Inflammatory macrophage (primary cell): ENCODE measurements around the gene TTLL11.
"Not testable (repeated sequence)": the region's sequence is repeated elsewhere in the genome, so short reads cannot be mapped to it uniquely, and the experiment has no call there.

Experiments
- DNase-seq, 2 donors: peaks; one replicate each; pipeline ENCODE4 v3.0.0-alpha.2; 2020 to 2022

The TTLL11 gene

GRCh38 chr9:121998513-121999049, 94.5 kb downstream of the TTLL11 start:
- no peak for DNase-seq

GRCh38 chr9:121997791-121998190, 95.3 kb downstream of the TTLL11 start:
- DNase-seq, result no peak

GRCh38 chr9:121996783-121997182, 96.3 kb downstream of the TTLL11 start:
- DNase-seq, result peak; percentile 52 to 67

DNA sequence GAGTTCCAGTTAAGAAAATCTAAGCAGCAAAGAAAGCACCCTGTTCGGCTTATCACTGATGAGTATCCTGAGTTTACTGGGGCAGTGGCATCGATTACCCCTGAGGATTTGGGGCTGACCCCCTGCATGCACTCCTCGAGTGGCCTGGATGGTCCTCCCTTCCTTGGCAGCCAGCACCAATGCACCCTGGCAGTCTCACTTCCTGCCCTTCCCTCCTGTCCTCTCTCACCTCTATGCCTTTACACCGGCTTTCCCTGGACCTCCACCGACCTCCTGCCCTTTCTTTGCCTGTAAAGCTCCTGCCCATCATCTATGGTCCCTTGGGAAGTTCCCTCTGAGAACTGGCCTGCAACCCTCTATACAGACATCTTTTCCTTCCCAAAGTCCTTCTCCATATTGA, 97.1 kb downstream of the TTLL11 start:
- no peak for DNase-seq

- DNase-seq, result peak; percentile 54 to 59
Observed at GRCh38 chr9:121992571-121993212, 100.4 kb downstream of the TTLL11 start.

DNA sequence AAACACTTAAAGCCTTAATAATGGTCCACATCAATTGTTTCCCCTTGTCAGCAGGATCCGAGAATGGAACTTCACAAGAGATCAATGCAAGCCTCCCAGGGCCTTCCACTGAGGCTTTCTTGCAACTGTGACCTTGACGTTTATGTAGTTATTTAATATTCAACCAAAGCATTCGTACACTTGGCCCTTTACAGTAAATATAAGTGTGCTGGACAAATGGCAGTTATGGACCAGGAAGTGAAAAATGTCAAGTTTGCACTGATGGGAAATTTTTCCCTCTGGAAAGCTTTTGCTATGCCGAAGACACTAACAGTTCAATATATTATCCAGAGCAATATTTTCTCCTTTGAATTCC, 101.8 kb downstream of the TTLL11 start:
- no peak for DNase-seq

- no peak for DNase-seq
Observed at GRCh38 chr9:121990600-121991306, 102.4 kb downstream of the TTLL11 start.

- no peak for DNase-seq
Observed at GRCh38 chr9:121989010-121989409, 104.1 kb downstream of the TTLL11 start.

- no peak for DNase-seq
Observed at GRCh38 chr9:121987314-121987713, 105.8 kb downstream of the TTLL11 start.

GRCh38 chr9:121985792-121986494, 107.2 kb downstream of the TTLL11 start:
- no peak for DNase-seq

DNA sequence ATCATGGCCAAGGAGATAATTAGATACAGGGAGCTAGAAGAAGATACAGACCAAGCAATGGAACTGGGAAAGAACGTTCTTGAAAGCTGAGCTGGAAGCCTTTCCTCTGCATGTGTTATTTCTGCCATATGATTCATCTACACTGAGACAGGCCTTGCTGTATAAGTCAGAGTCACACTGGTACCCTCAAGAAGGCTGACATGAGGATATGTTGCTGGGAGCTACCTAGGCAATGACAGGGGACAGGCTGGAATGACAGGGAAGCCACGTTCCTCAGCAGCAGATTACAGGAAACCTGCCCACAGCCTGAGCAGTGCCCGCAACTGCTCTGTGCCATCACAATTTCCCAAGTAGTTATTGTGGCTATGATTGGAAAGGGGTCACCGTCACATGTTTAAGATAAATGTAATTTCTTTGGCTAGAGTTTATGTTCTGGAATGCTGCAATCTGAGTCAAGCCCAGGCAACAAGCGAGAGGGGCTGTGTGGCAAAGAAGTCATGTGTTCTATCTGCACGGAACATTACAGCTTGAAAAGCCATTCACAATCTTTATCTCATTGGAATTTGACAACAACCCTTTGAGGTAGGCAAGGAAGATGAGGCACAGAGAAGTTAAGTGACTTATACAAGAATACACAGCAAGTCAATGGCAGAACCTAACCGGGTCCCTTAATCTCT, 108.2 kb downstream of the TTLL11 start:
- no peak for DNase-seq

GRCh38 chr9:121983736-121984135, 109.4 kb downstream of the TTLL11 start:
- DNase-seq, result no peak

GRCh38 chr9:121981118-121981883, 111.8 kb downstream of the TTLL11 start:
- DNase-seq, result no peak

DNA sequence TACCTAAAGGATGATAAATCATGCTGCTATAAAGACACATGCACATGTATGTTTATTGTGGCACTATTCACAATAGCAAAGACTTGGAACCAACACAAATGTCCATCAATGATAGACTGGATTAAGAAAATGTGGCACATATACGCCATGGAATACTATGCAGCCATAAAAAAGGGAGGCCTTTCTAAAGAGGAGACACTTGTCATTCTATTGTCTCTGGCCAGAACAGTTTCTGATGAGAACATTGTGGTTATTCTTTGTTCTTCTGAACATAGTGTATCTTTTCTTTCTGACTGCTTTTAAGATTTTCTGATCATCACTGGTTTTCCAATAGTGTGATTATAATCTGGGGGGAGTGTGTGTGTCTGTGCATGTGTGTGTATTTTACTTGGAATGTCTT, 112.4 kb downstream of the TTLL11 start:
- DNase-seq, result not testable (repeated sequence)

DNA sequence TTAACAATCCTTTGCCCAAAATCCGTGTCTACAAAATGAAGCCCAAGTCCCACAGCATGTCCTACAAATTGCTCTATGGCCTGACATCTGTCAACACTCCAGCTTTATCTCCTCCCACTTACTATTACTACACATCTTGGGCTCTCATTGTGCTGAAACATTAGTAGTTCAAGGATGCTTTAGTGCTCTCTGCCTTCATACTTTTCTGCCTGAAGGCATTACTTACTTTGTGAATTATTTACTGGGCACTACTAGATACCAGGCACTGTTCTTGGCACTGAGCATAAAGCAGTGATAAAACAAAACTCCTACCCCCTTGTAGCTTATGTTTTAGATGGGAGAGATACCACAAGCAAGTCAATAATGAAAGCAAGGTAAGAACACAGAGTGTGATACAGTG, 113.4 kb downstream of the TTLL11 start:
- DNase-seq, result no peak

- peak in 1 of 2 donors; percentile 23 for DNase-seq
Observed at GRCh38 chr9:121976751-121977150, 116.4 kb downstream of the TTLL11 start.

- no peak for DNase-seq
Observed at GRCh38 chr9:121975801-121976277, 117.3 kb downstream of the TTLL11 start.

DNA sequence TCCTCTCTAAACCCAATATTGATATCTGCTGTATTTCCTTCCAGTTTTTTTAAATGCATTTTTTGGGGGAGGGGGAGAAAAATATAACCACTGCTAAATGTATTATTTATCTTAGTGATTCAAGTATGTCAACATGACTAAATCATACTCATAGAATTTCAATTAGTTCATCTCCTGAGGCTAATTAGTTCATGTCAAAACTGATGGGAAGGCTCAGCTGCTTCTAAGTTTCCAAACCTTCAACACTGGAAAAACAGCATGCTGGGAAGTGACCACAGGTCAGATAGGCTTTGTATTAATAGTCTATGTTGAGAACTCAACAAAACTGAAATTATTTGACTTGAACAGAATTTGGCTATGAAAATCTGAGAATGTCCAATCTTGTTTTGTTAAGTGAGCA, 118.7 kb downstream of the TTLL11 start:
- DNase-seq, result no peak

DNA sequence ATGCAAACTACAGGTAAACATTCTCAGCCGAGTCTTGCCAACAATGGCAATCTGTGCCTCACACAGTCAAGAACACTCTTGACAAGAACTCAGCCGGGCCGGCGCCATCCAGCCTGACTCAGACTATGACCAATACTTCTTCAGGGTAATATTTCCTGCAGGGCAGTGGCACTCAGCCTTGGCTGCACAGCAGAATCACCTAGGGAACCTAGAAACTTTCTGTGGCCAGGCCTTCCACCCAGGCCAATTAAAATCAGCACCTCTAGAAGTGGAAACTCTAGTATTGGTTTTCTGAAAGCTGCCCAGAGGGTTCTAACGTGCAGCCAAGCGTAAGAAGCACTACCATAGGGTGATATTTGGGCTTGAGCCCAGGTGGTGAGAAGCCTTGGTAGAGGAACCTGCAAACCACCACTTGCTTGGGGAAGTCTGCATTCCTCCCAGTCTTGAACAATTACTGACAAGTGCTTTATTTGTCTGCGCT, 120.6 kb downstream of the TTLL11 start:
- no peak for DNase-seq

DNA sequence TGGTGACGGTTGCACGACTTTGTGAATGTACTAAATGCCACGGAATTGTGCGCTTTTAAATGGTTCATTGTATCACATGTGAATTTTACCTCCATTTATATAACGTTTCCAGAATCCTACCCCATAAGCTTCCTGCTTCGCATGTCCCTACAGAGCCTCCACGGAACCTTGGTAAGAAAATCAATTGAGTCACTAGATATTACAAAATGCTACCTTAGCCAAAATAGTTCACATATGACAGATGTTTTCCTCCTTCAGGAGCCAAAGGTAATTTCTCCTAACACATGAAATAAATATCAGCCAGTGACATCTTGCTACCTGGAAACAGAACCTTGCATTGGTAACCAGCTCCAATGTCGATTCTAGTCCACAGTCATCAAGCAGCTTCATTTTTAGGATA, 125.1 kb downstream of the TTLL11 start:
- no peak for DNase-seq

DNA sequence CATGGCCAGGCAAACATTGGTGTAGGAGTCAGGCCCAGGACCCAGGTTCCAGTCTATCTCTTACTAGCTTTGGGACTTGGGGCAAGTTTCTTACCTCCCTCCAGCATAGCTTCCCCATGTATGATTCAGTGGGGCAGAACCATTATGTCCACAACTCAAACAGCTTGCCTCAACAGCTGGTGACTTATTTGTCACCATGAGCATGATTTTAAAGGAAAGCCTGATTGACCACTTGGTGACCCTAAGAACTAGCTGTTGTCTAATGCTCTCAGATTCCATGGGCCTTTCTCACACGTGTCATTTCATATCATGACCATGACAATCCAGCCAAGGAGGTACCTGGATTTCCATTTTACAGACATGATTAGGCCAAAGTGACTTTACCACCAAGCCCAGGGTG, 126.4 kb downstream of the TTLL11 start:
- DNase-seq, result no peak

GRCh38 chr9:121963528-121963995, 129.5 kb downstream of the TTLL11 start:
- no peak for DNase-seq
